K562 (cell line): Measurements from ENCODE around the gene HUNK.

Source experiments
- ADNP ChIP-seq: fragments of 200-800 bp; sonication (Bioruptor generic); IDR thresholded peaks from 2 replicates; pipeline ENCODE4 v1.6.1; 2016; ENCODE audit warnings: missing genetic modification characterization, missing compliant biosample characterization
- HMGXB4 ChIP-seq: sonication (generic); formaldehyde crosslinking; IDR thresholded peaks from 2 replicates; pipeline ENCODE4 v1.8.1; 2023; ENCODE audit warnings: mild to moderate bottlenecking, missing genetic modification reagents
- IRF1 ChIP-seq: sonication (generic); formaldehyde crosslinking; IDR thresholded peaks from 2 replicates; pipeline ENCODE4 v1.8.0; 2022; ENCODE audit warnings: missing genetic modification reagents, mild to moderate bottlenecking, borderline replicate concordance
- MXI1 ChIP-seq: IDR thresholded peaks from 2 replicates; pipeline ENCODE4 v1.6.1; 2011; ENCODE audit warnings: low read depth, mild to moderate bottlenecking, improper control_type of control experiment, low read length
- RB1 ChIP-seq: fragments of 450-650 bp; IDR thresholded peaks from 2 replicates; pipeline ENCODE4 v1.6.1; 2017; ENCODE audit warnings: low read depth, mild to moderate bottlenecking
- TFE3 ChIP-seq: fragments of 450-650 bp; formaldehyde crosslinking; IDR thresholded peaks from 2 replicates; pipeline ENCODE4 v1.4.0; 2020; ENCODE audit warnings: mild to moderate bottlenecking, mixed read lengths
- U2AF2 ChIP-seq: fragments of 200-400 bp; formaldehyde crosslinking; optimal IDR thresholded peaks from 2 replicates; pipeline ENCODE3; 2017; ENCODE audit warnings: low read depth, mild to moderate bottlenecking, low read length
- ZBTB33 ChIP-seq: sonication (generic); formaldehyde crosslinking; IDR thresholded peaks from 2 replicates; pipeline ENCODE4 v1.8.1; 2023; ENCODE audit warnings: mild to moderate bottlenecking, missing genetic modification reagents
- ZBTB49 ChIP-seq: sonication (generic); formaldehyde crosslinking; IDR thresholded peaks from 2 replicates; pipeline ENCODE4 v1.8.0; 2022; ENCODE audit warnings: missing genetic modification reagents, mild to moderate bottlenecking, borderline replicate concordance
- ZBTB5 ChIP-seq: fragments of 450-650 bp; IDR thresholded peaks from 2 replicates; pipeline ENCODE4 v1.6.1; 2017; ENCODE audit warnings: antibody characterized with exemption
- ZFX ChIP-seq: sonication (generic); formaldehyde crosslinking; IDR thresholded peaks from 2 replicates; pipeline ENCODE4 v1.8.0; 2022; ENCODE audit warnings: mild to moderate bottlenecking, missing genetic modification reagents, moderate library complexity

GRCh38 chr21:31847761-31848160 lies 25.1 kb upstream of the HUNK start:
- TF ChIP-seq IRF1 = no peak
- no peak for TF ChIP-seq ZFX (CRISPR knock-in tag)
- no peak for TF ChIP-seq HMGXB4
- TF ChIP-seq ZBTB33 (CRISPR knock-in tag) = no peak
- TF ChIP-seq RB1 = no peak
- TF ChIP-seq U2AF2 = no peak
- no peak for TF ChIP-seq MXI1
- no peak for TF ChIP-seq ZBTB5
- no peak for TF ChIP-seq ADNP (tag)
- TF ChIP-seq TFE3 (CRISPR knock-in tag) = no peak
- TF ChIP-seq ZBTB49 (CRISPR knock-in tag) = no peak
